Measurements from ENCODE around the gene EFNA1. TPM values are rescaled to one million over a fixed set of nuclear protein-coding genes. Genes with fewer than 3 reads are reported as not detected.

The EFNA1 gene
- total RNA-seq, 1 donor from 2014 or later, result 26.1 TPM

DNA sequence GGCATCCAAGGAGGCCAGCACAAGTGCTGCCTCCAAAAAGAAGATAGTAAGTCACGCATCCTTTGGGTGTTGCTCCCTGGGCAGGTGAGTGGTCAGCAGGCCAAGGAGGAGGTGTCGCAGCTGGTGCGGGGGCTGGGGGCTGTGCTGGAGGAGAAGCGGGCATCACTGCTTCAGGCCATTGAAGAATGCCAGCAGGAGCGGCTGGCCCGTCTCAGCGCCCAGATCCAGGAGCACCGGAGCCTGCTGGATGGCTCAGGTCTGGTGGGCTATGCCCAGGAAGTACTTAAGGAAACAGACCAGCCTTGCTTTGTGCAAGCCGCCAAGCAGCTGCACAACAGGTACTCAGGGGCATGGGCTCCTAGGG, 50.2 kb downstream of the EFNA1 start:
- TF ChIP-seq, protein P1, sequence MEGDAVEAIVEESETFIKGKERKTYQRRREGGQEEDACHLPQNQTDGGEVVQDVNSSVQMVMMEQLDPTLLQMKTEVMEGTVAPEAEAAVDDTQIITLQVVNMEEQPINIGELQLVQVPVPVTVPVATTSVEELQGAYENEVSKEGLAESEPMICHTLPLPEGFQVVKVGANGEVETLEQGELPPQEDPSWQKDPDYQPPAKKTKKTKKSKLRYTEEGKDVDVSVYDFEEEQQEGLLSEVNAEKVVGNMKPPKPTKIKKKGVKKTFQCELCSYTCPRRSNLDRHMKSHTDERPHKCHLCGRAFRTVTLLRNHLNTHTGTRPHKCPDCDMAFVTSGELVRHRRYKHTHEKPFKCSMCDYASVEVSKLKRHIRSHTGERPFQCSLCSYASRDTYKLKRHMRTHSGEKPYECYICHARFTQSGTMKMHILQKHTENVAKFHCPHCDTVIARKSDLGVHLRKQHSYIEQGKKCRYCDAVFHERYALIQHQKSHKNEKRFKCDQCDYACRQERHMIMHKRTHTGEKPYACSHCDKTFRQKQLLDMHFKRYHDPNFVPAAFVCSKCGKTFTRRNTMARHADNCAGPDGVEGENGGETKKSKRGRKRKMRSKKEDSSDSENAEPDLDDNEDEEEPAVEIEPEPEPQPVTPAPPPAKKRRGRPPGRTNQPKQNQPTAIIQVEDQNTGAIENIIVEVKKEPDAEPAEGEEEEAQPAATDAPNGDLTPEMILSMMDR (conservative IDR thresholded peaks at IDR 0.05), result no peak
- Mint-ChIP-seq H3K9me3 (no peaks in the 10 kb centered on the region), H3K27me3 (peaks cover 3% of the 10 kb centered on the region), H3K4me1 (ENCODE audit: unreplicated experiment) (peaks cover 14% of the 10 kb centered on the region), H3K27ac (no peak overlapping the region), H3K4me3 (no peak overlapping the region), H3K36me3 (peaks cover 5% of the 10 kb centered on the region)
- DNase-seq (ENCODE audit: extremely low spot score, unreplicated experiment), result no peak

DNA sequence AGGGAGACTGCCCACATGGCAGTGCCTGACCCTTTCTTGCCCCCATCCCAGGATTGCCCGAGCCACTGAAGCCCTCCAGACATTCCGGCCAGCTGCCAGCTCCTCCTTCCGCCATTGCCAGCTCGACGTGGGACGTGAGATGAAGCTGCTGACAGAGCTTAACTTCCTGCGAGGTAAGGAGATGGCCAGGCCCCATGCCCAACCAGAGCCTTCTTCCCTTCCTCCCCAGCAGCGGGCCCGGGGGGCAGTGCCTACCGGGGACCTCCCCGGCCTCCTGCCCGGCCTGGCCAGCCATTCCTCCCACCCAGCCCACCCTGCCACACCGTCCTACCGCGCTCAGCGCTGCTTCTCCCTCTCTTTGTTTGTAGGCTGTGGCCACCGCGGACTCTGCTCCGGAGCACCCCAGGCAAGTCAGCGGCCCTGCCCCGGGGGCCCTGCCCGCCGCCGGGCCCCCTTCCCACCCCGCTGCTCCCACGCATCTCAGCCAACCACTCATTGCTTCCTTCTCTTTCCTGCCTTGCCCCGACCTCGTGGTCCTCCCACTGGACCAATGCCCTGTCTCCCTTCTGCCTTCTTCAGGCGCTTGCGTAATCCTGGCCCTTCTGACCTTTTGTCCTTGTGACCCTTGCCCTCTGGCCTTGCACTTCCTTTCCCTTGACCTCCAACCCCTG, 50.9 kb downstream of the EFNA1 start:
- DNase-seq (ENCODE audit: extremely low spot score, unreplicated experiment), result no peak
- no peak overlapping the region for H3K4me3 Mint-ChIP-seq
- H3K36me3 Mint-ChIP-seq, result no peaks in the 10 kb centered on the region
- TF ChIP-seq, protein P1 (conservative IDR thresholded peaks at IDR 0.05), result no peak
- peaks cover 7% of the 10 kb centered on the region for H3K4me1 Mint-ChIP-seq (ENCODE audit: unreplicated experiment)
- H3K27ac Mint-ChIP-seq, result no peak overlapping the region
- no peaks in the 10 kb centered on the region for H3K9me3 Mint-ChIP-seq
- H3K27me3 Mint-ChIP-seq, result no peaks in the 10 kb centered on the region

DNA sequence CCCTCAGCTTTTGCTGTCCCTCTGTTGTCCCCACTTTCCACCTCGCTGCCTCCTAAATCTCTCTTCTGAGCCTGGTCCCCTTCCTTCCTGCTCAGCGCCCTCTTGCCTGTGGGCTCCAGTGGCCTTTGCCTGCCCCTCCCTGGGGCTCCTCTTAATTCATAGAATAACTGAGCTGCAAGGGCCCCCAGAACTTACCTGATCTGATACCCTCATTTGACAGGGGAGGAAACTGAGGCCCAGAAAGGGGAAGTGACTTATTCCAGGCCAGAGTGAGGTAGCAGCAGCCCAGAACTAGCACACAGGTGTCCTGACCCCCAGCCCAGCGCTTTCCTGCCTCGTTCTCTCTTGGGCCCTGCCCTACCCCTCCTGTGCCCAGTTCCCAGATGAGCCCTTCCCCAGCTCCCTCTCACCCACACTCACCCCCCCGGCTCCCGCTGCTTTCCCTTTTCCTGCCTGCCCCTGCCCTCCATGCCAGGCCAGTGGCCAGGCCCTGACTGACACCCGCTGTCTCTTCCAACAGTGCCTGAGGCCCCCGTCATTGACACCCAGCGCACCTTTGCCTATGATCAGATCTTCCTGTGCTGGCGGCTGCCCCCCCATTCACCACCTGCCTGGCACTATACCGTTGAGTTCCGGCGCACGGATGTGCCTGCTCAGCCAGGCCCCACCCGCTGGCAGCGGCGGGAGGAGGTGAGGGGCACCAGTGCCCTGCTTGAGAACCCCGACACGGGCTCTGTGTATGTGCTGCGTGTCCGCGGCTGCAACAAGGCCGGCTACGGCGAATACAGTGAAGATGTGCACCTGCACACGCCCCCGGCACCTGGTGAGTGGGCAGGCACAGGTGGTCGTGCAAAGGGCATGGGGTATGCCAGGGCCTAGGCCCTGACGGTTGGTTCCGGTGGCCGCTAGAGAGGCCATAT, 51.7 kb downstream of the EFNA1 start:
- TF ChIP-seq, protein P1 (conservative IDR thresholded peaks at IDR 0.05), result no peak

DNA sequence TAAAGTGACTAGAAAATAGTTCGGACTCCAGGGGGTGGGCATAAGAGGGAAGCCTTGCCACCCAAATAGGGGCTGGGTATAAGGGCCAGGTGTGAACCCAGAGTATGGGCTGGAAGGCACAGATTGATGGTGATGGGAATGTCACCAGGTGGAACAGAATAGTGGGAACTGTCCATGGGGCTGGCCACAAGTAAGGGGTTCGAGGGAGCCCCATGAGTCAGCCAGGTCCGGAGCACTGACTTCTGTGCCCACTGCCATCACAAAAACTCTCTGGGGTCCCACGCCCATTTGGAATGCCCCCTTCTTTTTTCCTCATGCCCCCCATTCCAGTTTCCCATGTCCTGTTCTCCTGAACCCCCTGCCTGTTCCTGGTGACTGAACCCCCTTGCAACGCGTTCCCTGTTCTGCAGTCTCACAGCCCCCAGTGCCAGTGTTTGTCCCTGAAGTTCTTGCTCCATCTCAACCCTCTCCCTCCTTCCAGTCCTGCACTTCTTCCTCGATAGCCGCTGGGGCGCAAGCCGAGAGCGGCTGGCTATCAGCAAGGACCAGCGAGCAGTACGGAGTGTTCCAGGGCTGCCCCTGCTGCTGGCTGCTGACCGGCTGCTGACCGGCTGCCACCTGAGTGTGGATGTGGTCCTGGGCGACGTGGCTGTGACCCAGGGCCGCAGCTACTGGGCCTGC, 53.8 kb downstream of the EFNA1 start:
- Mint-ChIP-seq H3K4me1 (ENCODE audit: unreplicated experiment) (peaks cover 7% of the 10 kb centered on the region), H3K27me3 (no peaks in the 10 kb centered on the region), H3K9me3 (no peaks in the 10 kb centered on the region), H3K27ac (no peak overlapping the region), H3K36me3 (no peaks in the 10 kb centered on the region), H3K4me3 (no peak overlapping the region)
- DNase-seq (ENCODE audit: extremely low spot score, unreplicated experiment), result no peak
- TF ChIP-seq, protein P1 (conservative IDR thresholded peaks at IDR 0.05), result no peak

More for the DNA sequence above, 51.7 kb downstream of the EFNA1 start:
- no peaks in the 10 kb centered on the region for H3K27me3 Mint-ChIP-seq
- peaks cover 7% of the 10 kb centered on the region for H3K4me1 Mint-ChIP-seq (ENCODE audit: unreplicated experiment)
- H3K4me3 Mint-ChIP-seq, result no peak overlapping the region
- H3K36me3 Mint-ChIP-seq, result no peaks in the 10 kb centered on the region
- H3K27ac Mint-ChIP-seq, result no peak overlapping the region
- no peak for DNase-seq (ENCODE audit: extremely low spot score, unreplicated experiment)
- no peaks in the 10 kb centered on the region for H3K9me3 Mint-ChIP-seq

DNA sequence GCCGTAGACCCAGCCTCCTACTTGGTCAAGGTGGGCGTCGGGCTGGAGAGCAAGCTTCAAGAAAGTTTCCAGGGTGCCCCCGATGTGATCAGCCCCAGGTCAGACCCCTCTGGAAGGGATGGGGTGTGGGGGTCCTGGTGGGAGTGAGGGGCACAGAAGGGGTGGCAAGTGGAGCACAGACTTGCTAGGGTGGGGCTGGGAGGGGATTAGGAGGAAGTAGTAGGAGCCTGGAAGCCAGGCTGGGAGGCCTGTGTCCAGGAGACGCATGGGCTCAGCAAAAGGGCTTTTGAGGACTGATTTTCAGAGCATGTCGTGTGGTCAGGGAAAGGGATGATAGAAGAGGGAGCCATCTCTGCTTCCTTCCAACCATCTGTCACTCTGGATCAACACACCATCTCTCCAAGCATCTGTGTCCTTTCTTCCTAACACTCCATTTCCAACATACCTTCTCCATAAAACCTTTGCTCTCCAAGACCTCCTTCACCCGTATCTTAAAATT, 54.4 kb downstream of the EFNA1 start:
- DNase-seq (ENCODE audit: extremely low spot score, unreplicated experiment), result no peak
- no peaks in the 10 kb centered on the region for H3K9me3 Mint-ChIP-seq
- H3K4me1 Mint-ChIP-seq (ENCODE audit: unreplicated experiment), result peaks cover 4% of the 10 kb centered on the region
- no peaks in the 10 kb centered on the region for H3K27me3 Mint-ChIP-seq
- TF ChIP-seq, protein P1 (conservative IDR thresholded peaks at IDR 0.05), result no peak
- H3K27ac Mint-ChIP-seq, result no peak overlapping the region
- H3K4me3 Mint-ChIP-seq, result no peak overlapping the region
- no peaks in the 10 kb centered on the region for H3K36me3 Mint-ChIP-seq
